ENCODE measurements around the gene PEAK1.
A peak's percentile ranks its signal among the peaks of the same experiment; 100 is the strongest.

Gene PEAK1

GRCh38 chr15:77419836-77420609 is at the start of gene PEAK1:
TSS of gene PEAK1 (minus strand) at chr15:77420104. CDS start at chr15:77181926, 238,178 bp downstream.
- H3K4me3 ChIP-seq (replicated peaks; ENCODE audit: low read depth, low read length): peak within 1 kb of the TSS; percentile 71
- DNase-seq (ENCODE audit: extremely low read depth, low read depth): peak; percentile 94
- TF ChIP-seq, protein P1, sequence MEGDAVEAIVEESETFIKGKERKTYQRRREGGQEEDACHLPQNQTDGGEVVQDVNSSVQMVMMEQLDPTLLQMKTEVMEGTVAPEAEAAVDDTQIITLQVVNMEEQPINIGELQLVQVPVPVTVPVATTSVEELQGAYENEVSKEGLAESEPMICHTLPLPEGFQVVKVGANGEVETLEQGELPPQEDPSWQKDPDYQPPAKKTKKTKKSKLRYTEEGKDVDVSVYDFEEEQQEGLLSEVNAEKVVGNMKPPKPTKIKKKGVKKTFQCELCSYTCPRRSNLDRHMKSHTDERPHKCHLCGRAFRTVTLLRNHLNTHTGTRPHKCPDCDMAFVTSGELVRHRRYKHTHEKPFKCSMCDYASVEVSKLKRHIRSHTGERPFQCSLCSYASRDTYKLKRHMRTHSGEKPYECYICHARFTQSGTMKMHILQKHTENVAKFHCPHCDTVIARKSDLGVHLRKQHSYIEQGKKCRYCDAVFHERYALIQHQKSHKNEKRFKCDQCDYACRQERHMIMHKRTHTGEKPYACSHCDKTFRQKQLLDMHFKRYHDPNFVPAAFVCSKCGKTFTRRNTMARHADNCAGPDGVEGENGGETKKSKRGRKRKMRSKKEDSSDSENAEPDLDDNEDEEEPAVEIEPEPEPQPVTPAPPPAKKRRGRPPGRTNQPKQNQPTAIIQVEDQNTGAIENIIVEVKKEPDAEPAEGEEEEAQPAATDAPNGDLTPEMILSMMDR (IDR thresholded peaks at IDR 0.05; ENCODE audit: low read depth, low read length, missing control alignments): no peak

DNA sequence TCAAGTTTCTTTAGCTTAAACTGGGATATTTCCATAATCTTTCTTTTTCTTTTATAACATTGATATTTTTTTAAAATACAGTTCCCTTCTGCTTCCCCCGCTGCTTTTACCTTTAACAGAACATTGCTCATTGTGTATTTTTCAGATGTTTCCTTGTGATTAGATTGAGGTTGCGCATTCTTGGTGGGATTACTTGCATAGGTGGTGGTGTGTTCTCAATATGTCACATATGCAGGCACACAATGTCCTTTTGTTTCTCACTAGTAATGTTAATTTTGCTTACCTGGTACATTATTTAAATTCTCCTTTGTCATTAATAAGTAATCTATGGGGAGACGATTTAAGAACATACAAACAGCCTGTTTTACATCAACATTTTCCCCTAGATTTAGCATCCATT is 49.0 kb upstream of the PEAK1 start:
- TF ChIP-seq, protein P1 (IDR thresholded peaks at IDR 0.05; ENCODE audit: low read depth, low read length, missing control alignments): no peak
- H3K4me3 ChIP-seq (replicated peaks; ENCODE audit: low read depth, low read length): no peak overlapping the region
- DNase-seq (ENCODE audit: extremely low read depth, low read depth): no peak

DNA sequence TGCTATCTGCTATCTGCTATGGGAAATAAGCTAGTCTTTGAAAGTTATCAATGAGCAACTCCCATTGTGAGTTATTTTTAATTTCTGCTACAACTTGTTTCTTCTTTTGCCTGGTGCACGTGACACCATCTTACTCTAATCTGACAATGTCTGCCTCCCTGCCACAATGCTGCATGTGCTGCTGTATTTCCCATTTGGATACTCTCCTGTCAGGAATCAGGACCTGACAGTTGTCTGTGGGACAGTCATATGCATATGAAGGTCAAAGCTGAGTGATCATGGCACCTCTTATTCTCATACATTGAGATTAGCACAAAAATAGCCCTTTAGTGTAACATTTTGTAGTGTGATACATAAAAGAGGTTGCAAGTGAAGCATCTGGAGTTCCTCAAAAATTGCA is 46.6 kb upstream of the PEAK1 start:
- no peak overlapping the region for H3K4me3 ChIP-seq (replicated peaks; ENCODE audit: low read depth, low read length)
- DNase-seq (ENCODE audit: extremely low read depth, low read depth): no peak
- TF ChIP-seq, protein P1 (IDR thresholded peaks at IDR 0.05; ENCODE audit: low read depth, low read length, missing control alignments): no peak

GRCh38 chr15:77464129-77464865 is 44.4 kb upstream of the PEAK1 start:
- TF ChIP-seq, protein P1 (IDR thresholded peaks at IDR 0.05; ENCODE audit: low read depth, low read length, missing control alignments): no peak
- no peak for DNase-seq (ENCODE audit: extremely low read depth, low read depth)

GRCh38 chr15:77461486-77461885 is 41.6 kb upstream of the PEAK1 start:
- no peak overlapping the region for H3K4me3 ChIP-seq (replicated peaks; ENCODE audit: low read depth, low read length)
- TF ChIP-seq, protein P1 (IDR thresholded peaks at IDR 0.05; ENCODE audit: low read depth, low read length, missing control alignments): no peak
- no peak for DNase-seq (ENCODE audit: extremely low read depth, low read depth)

More at GRCh38 chr15:77464129-77464865, 44.4 kb upstream of the PEAK1 start:
- H3K4me3 ChIP-seq (replicated peaks; ENCODE audit: low read depth, low read length): no peak overlapping the region

GRCh38 chr15:77459031-77459430 is 39.1 kb upstream of the PEAK1 start:
- TF ChIP-seq, protein P1 (IDR thresholded peaks at IDR 0.05; ENCODE audit: low read depth, low read length, missing control alignments): no peak
- DNase-seq (ENCODE audit: extremely low read depth, low read depth): no peak
- H3K4me3 ChIP-seq (replicated peaks; ENCODE audit: low read depth, low read length): no peak overlapping the region

Measured in HFF-Myc (cell line).